SJCRH30 (cell line): ENCODE data around the gene HAPLN1. TPM values are rescaled to one million over a fixed set of nuclear protein-coding genes. Genes with fewer than 3 reads are reported as not detected.

Experiments used
- DNase-seq, 2 experiments: peaks; one replicate each; pipeline ENCODE4 v3.0.0-alpha.2; 2015 to 2020
- H3K27ac ChIP-seq: fragments of 250-450 bp; sonication (Bioruptor Pico); 2 replicates; pipeline ENCODE4 v1.5.1; 2020; ENCODE audit warnings: mild to moderate bottlenecking, moderate library complexity
- H3K27me3 ChIP-seq: fragments of 250-450 bp; sonication (Bioruptor Pico); 2 replicates; pipeline ENCODE4 v1.5.1; 2020; ENCODE audit warnings: mild to moderate bottlenecking, moderate library complexity
- H3K36me3 ChIP-seq: fragments of 250-450 bp; sonication (Bioruptor Pico); 2 replicates; pipeline ENCODE4 v1.5.1; 2020; ENCODE audit warnings: mild to moderate bottlenecking, moderate library complexity
- H3K4me1 ChIP-seq: fragments of 250-450 bp; sonication (Bioruptor Pico); 2 replicates; pipeline ENCODE4 v1.5.1; 2020; ENCODE audit warnings: mild to moderate bottlenecking, moderate library complexity
- H3K4me3 ChIP-seq: fragments of 250-450 bp; sonication (Bioruptor Pico); 2 replicates; pipeline ENCODE4 v1.5.1; 2020; ENCODE audit warnings: mild to moderate bottlenecking, moderate library complexity
- H3K9me3 ChIP-seq: fragments of 250-450 bp; sonication (Bioruptor Pico); replicated peaks from 2 replicates; pipeline ENCODE4 v1.5.1; 2020; ENCODE audit warnings: mild to moderate bottlenecking, moderate library complexity
- total RNA-seq: library from RNA; depleted of rRNA; stranded (reverse); fragments of >200 nt; shearing (Covaris generic); gene quantifications from 2 replicates; pipeline ENCODE4 v1.2.3, GENCODE V29; 2014; rRNA removed

The HAPLN1 gene
- total RNA-seq, 1 experiment from 2014 or later = 1.6 TPM

DNA sequence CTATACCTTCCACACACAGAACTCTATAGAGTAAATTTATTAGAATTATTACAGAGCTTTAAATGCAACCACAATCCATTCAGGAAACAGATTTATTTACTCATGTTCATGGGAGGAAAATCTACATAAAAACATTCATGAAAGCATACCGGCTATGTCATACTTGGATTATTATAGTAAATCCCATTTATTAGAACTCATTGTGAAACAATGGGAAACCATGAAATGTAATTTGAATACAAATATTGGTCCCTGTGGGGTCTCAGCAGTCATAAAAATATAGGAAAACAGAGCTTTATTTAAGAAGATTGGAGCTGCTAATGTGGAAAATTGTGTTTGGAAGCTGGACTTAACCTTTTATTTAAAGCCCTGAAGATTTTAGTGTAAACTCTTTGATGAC is 80.7 kb downstream of the HAPLN1 start:
- H3K36me3 ChIP-seq = no peaks in the 10 kb centered on the region
- no peak overlapping the region for H3K4me3 ChIP-seq
- H3K27ac ChIP-seq = no peak overlapping the region
- no peaks in the 10 kb centered on the region for H3K9me3 ChIP-seq
- no peaks in the 10 kb centered on the region for H3K27me3 ChIP-seq
- peaks cover 5% of the 10 kb centered on the region; the same call in 1 of the 2 replicates for H3K4me1 ChIP-seq
- DNase-seq = no peak

DNA sequence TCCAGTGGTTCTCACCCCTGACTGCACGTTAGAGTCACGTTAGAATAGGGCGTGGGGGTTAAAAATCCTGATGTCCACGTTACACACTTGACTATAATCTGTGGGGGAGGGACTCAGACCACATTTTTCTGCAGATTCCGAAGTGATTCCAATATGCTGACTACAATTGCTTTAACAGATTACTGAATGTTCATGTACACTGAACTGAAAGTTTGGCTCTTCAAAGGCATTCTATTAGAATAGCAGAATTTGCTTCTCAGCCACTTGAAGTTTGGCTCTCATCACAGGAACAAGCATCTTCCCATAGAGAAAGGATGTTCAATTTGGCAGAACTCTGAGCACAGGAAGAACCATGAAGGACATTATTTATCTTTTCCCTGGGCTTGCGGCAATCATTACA is 84.5 kb downstream of the HAPLN1 start:
- no peaks in the 10 kb centered on the region for H3K36me3 ChIP-seq

DNA sequence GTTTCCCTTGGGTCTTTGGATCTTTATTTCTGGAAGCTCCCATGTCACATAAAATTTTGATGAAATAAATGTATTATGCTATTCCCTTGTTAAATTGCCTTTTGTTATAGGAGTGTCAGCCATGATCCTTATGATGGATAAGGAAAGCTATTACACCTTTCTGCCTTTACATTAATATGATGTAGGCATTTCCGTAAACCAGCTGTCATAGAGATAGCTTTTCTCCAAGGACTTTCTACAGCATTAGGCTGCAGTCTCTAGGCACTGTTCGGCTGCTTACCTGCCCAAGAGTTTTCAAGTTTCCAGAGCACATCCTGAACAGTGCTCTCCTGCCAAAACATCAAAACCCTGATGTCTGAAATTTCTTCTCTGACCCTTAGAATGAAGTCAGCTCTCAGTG is 87.4 kb downstream of the HAPLN1 start:
- Histone ChIP-seq H3K36me3 (no peaks in the 10 kb centered on the region), H3K4me3 (no peak overlapping the region), H3K27me3 (no peaks in the 10 kb centered on the region), H3K27ac (no peak overlapping the region), H3K4me1 (peaks cover 10% of the 10 kb centered on the region), H3K9me3 (no peaks in the 10 kb centered on the region; the same call in 1 of the 2 replicates)
- no peak for DNase-seq

More for the DNA sequence above, 84.5 kb downstream of the HAPLN1 start:
- H3K27me3 ChIP-seq = no peaks in the 10 kb centered on the region
- H3K9me3 ChIP-seq = no peaks in the 10 kb centered on the region
- H3K27ac ChIP-seq = no peak overlapping the region
- peaks cover 14% of the 10 kb centered on the region for H3K4me1 ChIP-seq
- DNase-seq = no peak
- H3K4me3 ChIP-seq = no peak overlapping the region

DNA sequence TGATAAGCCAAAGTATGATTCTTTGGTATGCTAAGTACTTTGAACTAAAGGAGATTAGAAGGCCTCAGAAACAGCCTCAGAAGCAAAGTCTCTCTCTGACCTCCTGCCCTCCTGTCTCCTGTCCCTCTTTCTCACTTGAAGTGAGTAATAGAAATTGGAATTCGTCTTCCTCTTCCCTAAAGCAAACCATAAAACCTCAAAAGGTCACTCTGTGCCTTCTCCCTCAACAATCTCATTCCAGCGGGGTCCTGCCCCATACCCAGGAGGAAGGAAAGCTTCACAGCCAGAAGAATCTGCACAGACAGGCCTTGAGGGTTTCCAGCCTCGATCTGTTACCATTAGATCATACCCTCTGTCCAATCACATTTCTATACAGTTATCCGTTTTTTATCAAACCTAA is 87.8 kb downstream of the HAPLN1 start:
- DNase-seq = peak; percentile 18 to 30
- H3K36me3 ChIP-seq = no peaks in the 10 kb centered on the region

DNA sequence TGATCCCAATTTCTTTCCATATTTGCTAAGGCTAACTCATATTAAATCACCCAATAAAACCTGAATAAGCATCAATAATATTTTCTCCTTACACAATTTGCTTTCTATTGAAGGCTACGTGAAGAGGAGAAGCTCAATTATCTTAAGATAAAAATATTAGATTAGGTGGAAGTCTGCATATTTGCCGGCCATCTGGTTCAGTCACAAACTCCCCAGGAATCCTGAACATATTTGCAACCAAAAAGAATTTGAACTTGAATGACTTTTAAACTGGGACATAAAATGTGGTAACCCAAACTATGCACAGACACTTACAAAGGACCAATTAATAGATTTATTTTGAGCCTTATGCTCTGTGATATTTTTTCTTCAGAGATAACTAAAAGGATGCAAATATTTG is 92.3 kb downstream of the HAPLN1 start:
- Histone ChIP-seq H3K9me3 (no peaks in the 10 kb centered on the region; the same call in 1 of the 2 replicates), H3K4me3 (no peak overlapping the region), H3K27ac (no peak overlapping the region), H3K27me3 (no peaks in the 10 kb centered on the region), H3K4me1 (peaks cover 7% of the 10 kb centered on the region), H3K36me3 (no peaks in the 10 kb centered on the region)
- no peak for DNase-seq

More for the DNA sequence above, 87.8 kb downstream of the HAPLN1 start:
- Histone ChIP-seq H3K27me3 (no peaks in the 10 kb centered on the region), H3K27ac (no peak overlapping the region), H3K4me1 (peaks cover 10% of the 10 kb centered on the region), H3K9me3 (no peaks in the 10 kb centered on the region; the same call in 1 of the 2 replicates), H3K4me3 (no peak overlapping the region)

DNA sequence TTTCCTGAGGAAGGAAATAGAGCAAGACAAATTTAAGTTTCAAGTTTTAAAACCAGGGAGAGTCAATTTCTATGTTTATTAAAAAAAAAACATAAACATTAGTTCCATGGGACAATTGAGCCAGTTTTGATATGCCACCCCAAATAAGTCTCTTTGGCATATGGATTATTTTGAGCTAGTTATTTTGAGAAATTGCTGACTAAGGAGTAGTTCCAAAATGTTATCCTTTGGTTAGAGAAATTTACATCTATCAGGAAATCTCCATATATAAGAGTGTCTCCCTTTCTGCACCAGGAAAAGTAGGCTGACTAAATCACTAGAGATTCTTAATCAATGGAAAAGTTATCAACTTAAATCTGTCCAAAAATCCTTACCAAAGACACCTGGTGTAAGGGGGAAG is 105.8 kb downstream of the HAPLN1 start:
- no peaks in the 10 kb centered on the region for H3K36me3 ChIP-seq
- no peaks in the 10 kb centered on the region for H3K4me1 ChIP-seq
- H3K27me3 ChIP-seq = no peaks in the 10 kb centered on the region
- no peaks in the 10 kb centered on the region for H3K9me3 ChIP-seq
- DNase-seq = no peak
- no peak overlapping the region for H3K4me3 ChIP-seq
- no peak overlapping the region for H3K27ac ChIP-seq

DNA sequence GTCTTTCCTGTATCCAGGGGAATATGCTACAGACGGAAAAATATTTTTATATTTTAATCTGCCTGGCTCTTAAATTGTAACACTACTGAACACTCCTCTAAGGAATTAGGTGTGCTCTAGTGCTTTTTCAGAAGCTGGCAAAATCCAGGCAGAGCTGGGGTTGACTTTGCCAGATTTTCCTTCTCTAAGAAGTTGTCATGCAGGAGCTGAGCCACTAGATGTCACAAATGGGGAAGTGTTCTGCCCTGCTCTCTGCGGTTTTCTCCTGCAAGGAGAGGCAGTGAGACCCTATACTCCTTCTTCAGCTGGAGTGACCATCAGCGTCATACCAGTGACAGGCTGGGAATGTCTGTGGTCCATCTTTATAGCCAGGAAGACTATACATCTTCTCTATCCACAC is 112.5 kb downstream of the HAPLN1 start:
- no peaks in the 10 kb centered on the region for H3K9me3 ChIP-seq
- H3K27me3 ChIP-seq = no peaks in the 10 kb centered on the region
- peak; percentile 50 to 69 for DNase-seq

DNA sequence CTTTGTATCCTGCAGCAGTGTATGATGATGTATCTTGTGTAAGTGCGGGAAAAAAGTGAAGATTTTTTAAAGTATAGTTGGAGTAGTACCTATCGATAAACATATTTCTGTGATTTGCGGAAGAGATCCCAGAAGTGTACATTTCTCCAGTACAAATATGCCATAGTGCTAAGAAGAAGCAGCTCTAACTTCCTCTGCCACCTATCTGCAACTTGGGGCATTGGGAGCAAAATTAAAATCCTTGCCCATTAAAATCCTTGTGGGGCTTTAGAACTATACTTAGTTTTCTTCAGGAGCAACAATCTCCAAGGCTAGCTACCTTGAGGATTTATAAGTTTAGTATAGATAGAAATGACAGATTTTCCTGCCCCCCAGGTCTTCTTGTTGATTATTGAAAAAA is 125.4 kb downstream of the HAPLN1 start:
- Histone ChIP-seq H3K4me3 (no peak overlapping the region), H3K36me3 (no peaks in the 10 kb centered on the region), H3K9me3 (no peaks in the 10 kb centered on the region), H3K27me3 (no peaks in the 10 kb centered on the region), H3K4me1 (no peaks in the 10 kb centered on the region), H3K27ac (no peak overlapping the region)
- DNase-seq = no peak

More for the DNA sequence above, 112.5 kb downstream of the HAPLN1 start:
- Histone ChIP-seq H3K27ac (no peak overlapping the region), H3K4me1 (no peaks in the 10 kb centered on the region), H3K36me3 (no peaks in the 10 kb centered on the region), H3K4me3 (no peak overlapping the region)

DNA sequence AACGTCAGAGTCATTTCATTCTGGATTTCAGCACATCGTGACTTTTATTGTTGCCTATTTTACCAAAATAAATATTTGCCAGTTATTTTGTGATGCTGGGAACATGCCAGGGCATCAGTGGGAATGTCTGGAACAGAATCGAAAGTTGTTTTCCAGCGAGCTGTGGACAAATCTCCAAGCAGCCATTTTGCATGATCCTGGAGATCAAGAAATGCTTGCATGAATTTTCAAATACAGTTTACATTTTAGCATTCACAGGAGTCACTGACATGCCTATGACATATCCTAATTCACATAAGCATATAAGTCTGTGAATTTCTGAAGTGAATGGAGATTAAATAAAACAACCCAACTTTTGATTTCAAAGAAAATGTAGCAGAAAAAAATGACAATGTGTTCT is 129.7 kb downstream of the HAPLN1 start:
- no peaks in the 10 kb centered on the region for H3K27me3 ChIP-seq
- no peak overlapping the region for H3K27ac ChIP-seq
- H3K4me1 ChIP-seq = no peaks in the 10 kb centered on the region
- no peak for DNase-seq
- no peak overlapping the region for H3K4me3 ChIP-seq
- no peaks in the 10 kb centered on the region for H3K36me3 ChIP-seq
- no peaks in the 10 kb centered on the region for H3K9me3 ChIP-seq

DNA sequence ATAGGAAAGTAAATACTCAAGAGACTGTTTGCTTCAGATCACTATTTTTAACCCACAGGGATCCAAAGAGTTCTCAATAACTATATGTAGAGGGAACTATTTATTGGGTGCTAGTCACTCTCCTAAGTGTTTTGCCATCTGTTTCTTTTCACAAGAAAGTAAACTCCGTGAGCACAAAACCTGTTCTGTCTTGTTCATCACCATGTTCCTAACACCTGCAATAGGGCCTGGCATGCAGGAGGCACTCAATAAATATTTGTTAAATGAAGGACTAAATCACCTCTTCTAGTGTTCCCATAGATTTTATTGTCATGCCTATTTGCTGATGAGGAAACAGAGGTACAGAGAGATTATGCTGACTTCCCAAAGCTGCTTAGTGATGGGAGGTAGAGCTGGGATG is 130.9 kb downstream of the HAPLN1 start:
- no peaks in the 10 kb centered on the region for H3K27me3 ChIP-seq
- H3K4me1 ChIP-seq = no peaks in the 10 kb centered on the region
- H3K4me3 ChIP-seq = no peak overlapping the region

More for the DNA sequence above, 130.9 kb downstream of the HAPLN1 start:
- no peak for DNase-seq
- Histone ChIP-seq H3K9me3 (no peaks in the 10 kb centered on the region), H3K27ac (no peak overlapping the region), H3K36me3 (no peaks in the 10 kb centered on the region)

Other genes with a start within 250 kb of the HAPLN1 start
- gene VCAN, start 249.1 kb downstream of the HAPLN1 start, total RNA-seq = 157 TPM in 2 replicates